Measurements from ENCODE around the gene GSC.
"Not testable (repeated sequence)": the region's sequence is repeated elsewhere in the genome, so short reads cannot be mapped to it uniquely, and the experiment has no call there.

The GSC gene

GRCh38 chr14:94771158-94771905, 1.4 kb upstream of the GSC start:
- DNase-seq, result no peak

GRCh38 chr14:94770815-94771157, 873 bp upstream of the GSC start:
- DNase-seq, result no peak

- DNase-seq, result no peak
These were observed 387 bp upstream of the GSC start for GRCh38 chr14:94770251-94770749.

GRCh38 chr14:94768521-94769390, 1.2 kb downstream of the GSC start:
- peak in 1 of 2 experiments; percentile 37 for DNase-seq

GRCh38 chr14:94768141-94768520, 1.8 kb downstream of the GSC start:
- no peak for DNase-seq

- no peak for DNase-seq
These were observed 2.5 kb downstream of the GSC start for GRCh38 chr14:94767321-94767878.

- DNase-seq, result no peak
These were observed 5.3 kb downstream of the GSC start for GRCh38 chr14:94764573-94764972.

GRCh38 chr14:94762431-94762830, 7.5 kb downstream of the GSC start:
- no peak for DNase-seq

GRCh38 chr14:94761997-94762377, 7.9 kb downstream of the GSC start:
- DNase-seq, result no peak

GRCh38 chr14:94761348-94761996, 8.4 kb downstream of the GSC start:
- no peak for DNase-seq

GRCh38 chr14:94756310-94756882, 13.5 kb downstream of the GSC start:
- no peak for DNase-seq

- no peak for DNase-seq
These were observed 15.4 kb downstream of the GSC start for GRCh38 chr14:94754391-94754942.

- DNase-seq, result no peak
These were observed 17.1 kb downstream of the GSC start for GRCh38 chr14:94752591-94753436.

- no peak for DNase-seq
These were observed 18.0 kb downstream of the GSC start for GRCh38 chr14:94751956-94752355.

GRCh38 chr14:94751321-94751720, 18.6 kb downstream of the GSC start:
- DNase-seq, result no peak

GRCh38 chr14:94750371-94750770, 19.5 kb downstream of the GSC start:
- DNase-seq, result no peak

GRCh38 chr14:94748667-94749347, 21.1 kb downstream of the GSC start:
- peak in 1 of 2 experiments; percentile 34 for DNase-seq

GRCh38 chr14:94747739-94748138, 22.2 kb downstream of the GSC start:
- DNase-seq, result no peak

GRCh38 chr14:94747153-94747552, 22.8 kb downstream of the GSC start:
- not testable (repeated sequence) for DNase-seq

GRCh38 chr14:94746131-94746530, 23.8 kb downstream of the GSC start:
- DNase-seq, result no peak

- no peak for DNase-seq
These were observed 31.2 kb downstream of the GSC start for GRCh38 chr14:94738751-94739150.
